Left ventricle myocardium inferior (tissue), 1 donor: ENCODE results near the gene RNGTT. TPM values are rescaled to one million over a fixed set of nuclear protein-coding genes. Genes with fewer than 3 reads are reported as not detected.

Experiments used
- DNase-seq: peaks from one replicate; pipeline ENCODE4 v3.0.0-alpha.2; 2020
- H3K27ac ChIP-seq: fragments of 200-600 bp; replicated peaks from 2 replicates; pipeline ENCODE4 v1.8.0; 2021
- H3K27me3 ChIP-seq: fragments of 200-600 bp; 2 replicates; pipeline ENCODE4 v1.8.0; 2021; ENCODE audit warnings: low read depth
- H3K36me3 ChIP-seq: fragments of 200-600 bp; 2 replicates; pipeline ENCODE4 v1.8.0; 2021
- H3K4me1 ChIP-seq: fragments of 200-600 bp; 2 replicates; pipeline ENCODE4 v1.8.0; 2021
- H3K4me3 ChIP-seq: fragments of 200-600 bp; 2 replicates; pipeline ENCODE4 v1.8.0; 2021; ENCODE audit warnings: mild to moderate bottlenecking, moderate library complexity
- H3K9me3 ChIP-seq: fragments of 200-600 bp; replicated peaks from 2 replicates; pipeline ENCODE4 v1.8.0; 2021
- CTCF ChIP-seq: fragments of 200-600 bp; IDR thresholded peaks from 2 replicates; pipeline ENCODE4 v1.8.0; 2021; ENCODE audit warnings: antibody characterized with exemption, mild to moderate bottlenecking, borderline replicate concordance
- intact Hi-C: fragments of 100-400 bp; cut with micrococcal nuclease; formaldehyde crosslinking; loops from one replicate; pipeline ENCODE4 v1.11.0; 2022
- total RNA-seq: library from RNA; stranded (reverse); fragmentation: NEBNext Ultra II Directional; extraction: Animal tissue kit (Norgen Biotek cat#: 25700); gene quantifications from one replicate; pipeline ENCODE4 v1.2.1, GENCODE V29; 2021
- donor health status: DM: no; HTN: yes; CAD: no; lungs with severe emphysema.

The RNGTT gene
- total RNA-seq, 1 donor from 2014 or later = 9.1 TPM

- no peaks in the 10 kb centered on the region for H3K27me3 ChIP-seq
- no peak overlapping the region for H3K4me3 ChIP-seq
- intact Hi-C loops = no loop called here
- TF ChIP-seq CTCF = no peak
- DNase-seq = no peak
- H3K9me3 ChIP-seq = peaks cover 26% of the 10 kb centered on the region
- H3K4me1 ChIP-seq = no peaks in the 10 kb centered on the region
- H3K36me3 ChIP-seq = peaks cover 18% of the 10 kb centered on the region
- no peak overlapping the region for H3K27ac ChIP-seq
Measured at GRCh38 chr6:88670369-88670768, 293.0 kb downstream of the RNGTT start.

- Histone ChIP-seq H3K4me1 (no peaks in the 10 kb centered on the region), H3K4me3 (no peak overlapping the region), H3K9me3 (peaks cover 26% of the 10 kb centered on the region), H3K27me3 (no peaks in the 10 kb centered on the region), H3K36me3 (peaks cover 18% of the 10 kb centered on the region), H3K27ac (no peak overlapping the region)
- no peak for TF ChIP-seq CTCF
- intact Hi-C loops = no loop called here
- no peak for DNase-seq
Measured at GRCh38 chr6:88669475-88669874, 293.9 kb downstream of the RNGTT start.

GRCh38 chr6:88666901-88667300 is 296.5 kb downstream of the RNGTT start:
- peaks cover 42% of the 10 kb centered on the region for H3K9me3 ChIP-seq

GRCh38 chr6:88665131-88665530 is 298.3 kb downstream of the RNGTT start:
- no peak for TF ChIP-seq CTCF
- Histone ChIP-seq H3K27me3 (no peaks in the 10 kb centered on the region), H3K4me1 (no peaks in the 10 kb centered on the region), H3K4me3 (no peak overlapping the region), H3K9me3 (peaks cover 42% of the 10 kb centered on the region), H3K27ac (no peak overlapping the region), H3K36me3 (peaks cover 2% of the 10 kb centered on the region)
- DNase-seq = no peak
- intact Hi-C loops = no loop called here

More at GRCh38 chr6:88666901-88667300, 296.5 kb downstream of the RNGTT start:
- Histone ChIP-seq H3K36me3 (peaks cover 18% of the 10 kb centered on the region), H3K27ac (no peak overlapping the region), H3K4me1 (no peaks in the 10 kb centered on the region), H3K4me3 (no peak overlapping the region), H3K27me3 (no peaks in the 10 kb centered on the region)
- no peak for TF ChIP-seq CTCF
- no peak for DNase-seq
- intact Hi-C loops = no loop called here

GRCh38 chr6:88663801-88664200 is 299.6 kb downstream of the RNGTT start:
- DNase-seq = no peak
- H3K4me1 ChIP-seq = no peaks in the 10 kb centered on the region
- no peaks in the 10 kb centered on the region for H3K36me3 ChIP-seq
- no peak overlapping the region for H3K4me3 ChIP-seq
- no peak overlapping the region for H3K27ac ChIP-seq
- H3K9me3 ChIP-seq = peaks cover 47% of the 10 kb centered on the region
- TF ChIP-seq CTCF = no peak
- H3K27me3 ChIP-seq = no peaks in the 10 kb centered on the region
- intact Hi-C loops = no loop called here

- intact Hi-C loops = no loop called here
- TF ChIP-seq CTCF = no peak
- Histone ChIP-seq H3K27ac (no peak overlapping the region), H3K27me3 (no peaks in the 10 kb centered on the region), H3K4me1 (no peaks in the 10 kb centered on the region), H3K36me3 (peaks cover 2% of the 10 kb centered on the region), H3K4me3 (no peak overlapping the region), H3K9me3 (peaks cover 58% of the 10 kb centered on the region)
- DNase-seq = no peak
Measured at GRCh38 chr6:88662653-88663174, 300.7 kb downstream of the RNGTT start.
